ENCODE data around the gene C17orf50.

The C17orf50 gene

DNA sequence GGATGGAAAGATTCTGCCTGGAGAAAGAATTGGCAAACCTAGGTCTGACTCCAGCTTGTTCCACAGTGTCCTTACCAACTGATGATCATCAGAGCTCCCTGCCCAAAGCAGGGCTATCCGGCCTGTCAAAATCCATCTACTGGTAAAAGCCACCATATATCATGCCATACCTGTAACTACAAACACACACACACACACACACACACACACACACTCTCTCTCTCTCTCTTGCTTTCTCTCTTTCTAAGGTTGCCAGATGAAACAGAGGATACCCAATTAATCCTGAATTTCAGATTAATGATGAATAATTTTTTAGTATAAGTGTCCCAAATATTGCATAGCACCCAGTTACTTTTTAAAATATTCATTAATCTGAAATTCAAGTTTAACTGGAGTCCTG, 36.3 kb downstream of the C17orf50 start:
- TF ChIP-seq, protein P1, sequence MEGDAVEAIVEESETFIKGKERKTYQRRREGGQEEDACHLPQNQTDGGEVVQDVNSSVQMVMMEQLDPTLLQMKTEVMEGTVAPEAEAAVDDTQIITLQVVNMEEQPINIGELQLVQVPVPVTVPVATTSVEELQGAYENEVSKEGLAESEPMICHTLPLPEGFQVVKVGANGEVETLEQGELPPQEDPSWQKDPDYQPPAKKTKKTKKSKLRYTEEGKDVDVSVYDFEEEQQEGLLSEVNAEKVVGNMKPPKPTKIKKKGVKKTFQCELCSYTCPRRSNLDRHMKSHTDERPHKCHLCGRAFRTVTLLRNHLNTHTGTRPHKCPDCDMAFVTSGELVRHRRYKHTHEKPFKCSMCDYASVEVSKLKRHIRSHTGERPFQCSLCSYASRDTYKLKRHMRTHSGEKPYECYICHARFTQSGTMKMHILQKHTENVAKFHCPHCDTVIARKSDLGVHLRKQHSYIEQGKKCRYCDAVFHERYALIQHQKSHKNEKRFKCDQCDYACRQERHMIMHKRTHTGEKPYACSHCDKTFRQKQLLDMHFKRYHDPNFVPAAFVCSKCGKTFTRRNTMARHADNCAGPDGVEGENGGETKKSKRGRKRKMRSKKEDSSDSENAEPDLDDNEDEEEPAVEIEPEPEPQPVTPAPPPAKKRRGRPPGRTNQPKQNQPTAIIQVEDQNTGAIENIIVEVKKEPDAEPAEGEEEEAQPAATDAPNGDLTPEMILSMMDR (IDR thresholded peaks at IDR 0.05; ENCODE audit: low read depth, low read length, poor library complexity, severe bottlenecking), result no peak
- TF ChIP-seq EZH2phosphoT487 (IDR thresholded peaks at IDR 0.05; ENCODE audit: borderline replicate concordance, low read length), result no peak
- Histone ChIP-seq H3F3A (ENCODE audit: control insufficient read depth, insufficient read depth) (no peaks in the 10 kb centered on the region), H3K79me2 (ENCODE audit: control insufficient read depth, low read length) (no peaks in the 10 kb centered on the region), H3K4me2 (ENCODE audit: low read length) (no peak overlapping the region), H3K4me3 (ENCODE audit: low read length) (no peak overlapping the region), H3K27ac (ENCODE audit: low read depth, low read length) (no peak overlapping the region), H3K9me3 (ENCODE audit: control insufficient read depth, insufficient read depth, low read length) (no peaks in the 10 kb centered on the region), H3K4me1 (ENCODE audit: control insufficient read depth, low read length) (peaks cover 9% of the 10 kb centered on the region), H3K27me3 (ENCODE audit: control insufficient read depth, low read length) (peaks cover 67% of the 10 kb centered on the region), H3K9me2 (replicated peaks; ENCODE audit: control insufficient read depth, low read length) (no peaks in the 10 kb centered on the region), H3K36me3 (ENCODE audit: control insufficient read depth, low read length) (no peaks in the 10 kb centered on the region), H4K20me1 (ENCODE audit: control insufficient read depth, insufficient read depth, low read depth, low read length) (no peaks in the 10 kb centered on the region)

GRCh38 chr17:35797370-35797769, 36.7 kb downstream of the C17orf50 start:
- Histone ChIP-seq H3K4me1 (ENCODE audit: control insufficient read depth, low read length) (peaks cover 10% of the 10 kb centered on the region), H3K9me2 (replicated peaks; ENCODE audit: control insufficient read depth, low read length) (no peaks in the 10 kb centered on the region), H3K4me2 (ENCODE audit: low read length) (no peak overlapping the region), H3K79me2 (ENCODE audit: control insufficient read depth, low read length) (no peaks in the 10 kb centered on the region), H3K27ac (ENCODE audit: low read depth, low read length) (no peak overlapping the region), H3K27me3 (ENCODE audit: control insufficient read depth, low read length) (peaks cover 63% of the 10 kb centered on the region), H3K9me3 (ENCODE audit: control insufficient read depth, insufficient read depth, low read length) (no peaks in the 10 kb centered on the region), H3F3A (ENCODE audit: control insufficient read depth, insufficient read depth) (no peaks in the 10 kb centered on the region), H3K4me3 (ENCODE audit: low read length) (no peak overlapping the region), H4K20me1 (ENCODE audit: control insufficient read depth, insufficient read depth, low read depth, low read length) (no peaks in the 10 kb centered on the region), H3K36me3 (ENCODE audit: control insufficient read depth, low read length) (no peaks in the 10 kb centered on the region)
- TF ChIP-seq EZH2phosphoT487 (IDR thresholded peaks at IDR 0.05; ENCODE audit: borderline replicate concordance, low read length), result no peak
- TF ChIP-seq, protein P1 (IDR thresholded peaks at IDR 0.05; ENCODE audit: low read depth, low read length, poor library complexity, severe bottlenecking), result no peak

GRCh38 chr17:35797918-35798317, 37.2 kb downstream of the C17orf50 start:
- Histone ChIP-seq H3K79me2 (ENCODE audit: control insufficient read depth, low read length) (no peaks in the 10 kb centered on the region), H3K36me3 (ENCODE audit: control insufficient read depth, low read length) (no peaks in the 10 kb centered on the region), H4K20me1 (ENCODE audit: control insufficient read depth, insufficient read depth, low read depth, low read length) (no peaks in the 10 kb centered on the region), H3K9me3 (ENCODE audit: control insufficient read depth, insufficient read depth, low read length) (no peaks in the 10 kb centered on the region), H3K4me2 (ENCODE audit: low read length) (no peak overlapping the region), H3K27ac (ENCODE audit: low read depth, low read length) (no peak overlapping the region), H3K9me2 (replicated peaks; ENCODE audit: control insufficient read depth, low read length) (no peaks in the 10 kb centered on the region), H3F3A (ENCODE audit: control insufficient read depth, insufficient read depth) (no peaks in the 10 kb centered on the region), H3K4me3 (ENCODE audit: low read length) (no peak overlapping the region), H3K27me3 (ENCODE audit: control insufficient read depth, low read length) (peaks cover 57% of the 10 kb centered on the region), H3K4me1 (ENCODE audit: control insufficient read depth, low read length) (peaks cover 10% of the 10 kb centered on the region)
- TF ChIP-seq, protein P1 (IDR thresholded peaks at IDR 0.05; ENCODE audit: low read depth, low read length, poor library complexity, severe bottlenecking), result no peak
- no peak for TF ChIP-seq EZH2phosphoT487 (IDR thresholded peaks at IDR 0.05; ENCODE audit: borderline replicate concordance, low read length)

DNA sequence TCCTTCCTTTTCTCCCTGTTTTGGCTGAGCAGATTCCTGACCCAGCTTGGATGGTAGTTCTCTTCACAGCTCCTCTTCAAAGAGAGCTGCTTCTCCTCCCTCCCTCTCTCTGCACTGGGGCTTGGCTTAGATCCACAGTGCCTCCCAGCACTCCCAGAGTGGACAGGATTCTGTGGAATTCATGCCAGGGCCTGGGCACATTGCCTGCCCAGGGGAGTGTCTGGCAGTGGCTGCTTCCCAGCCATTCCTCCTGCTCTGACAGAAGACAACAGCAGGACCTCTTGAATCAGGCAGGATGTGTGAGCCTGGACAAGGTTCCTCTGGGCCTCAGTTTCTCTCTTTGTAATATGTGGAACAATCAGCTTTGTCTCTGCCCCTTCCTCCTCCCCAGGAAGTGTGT, 39.3 kb downstream of the C17orf50 start:
- no peaks in the 10 kb centered on the region for H4K20me1 ChIP-seq (ENCODE audit: control insufficient read depth, insufficient read depth, low read depth, low read length)
- TF ChIP-seq EZH2phosphoT487 (IDR thresholded peaks at IDR 0.05; ENCODE audit: borderline replicate concordance, low read length), result no peak
- TF ChIP-seq, protein P1 (IDR thresholded peaks at IDR 0.05; ENCODE audit: low read depth, low read length, poor library complexity, severe bottlenecking), result no peak
- H3K36me3 ChIP-seq (ENCODE audit: control insufficient read depth, low read length), result no peaks in the 10 kb centered on the region
- no peaks in the 10 kb centered on the region for H3K9me2 ChIP-seq (replicated peaks; ENCODE audit: control insufficient read depth, low read length)
- H3K4me3 ChIP-seq (ENCODE audit: low read length), result no peak overlapping the region
- peaks cover 12% of the 10 kb centered on the region for H3K4me1 ChIP-seq (ENCODE audit: control insufficient read depth, low read length)
- no peak overlapping the region for H3K4me2 ChIP-seq (ENCODE audit: low read length)
- no peaks in the 10 kb centered on the region for H3K9me3 ChIP-seq (ENCODE audit: control insufficient read depth, insufficient read depth, low read length)
- no peaks in the 10 kb centered on the region for H3F3A ChIP-seq (ENCODE audit: control insufficient read depth, insufficient read depth)
- H3K79me2 ChIP-seq (ENCODE audit: control insufficient read depth, low read length), result no peaks in the 10 kb centered on the region
- peaks cover 38% of the 10 kb centered on the region for H3K27me3 ChIP-seq (ENCODE audit: control insufficient read depth, low read length)
- H3K27ac ChIP-seq (ENCODE audit: low read depth, low read length), result no peak overlapping the region

Data from DOHH2 (cell line).